Nephron (organoid): ENCODE data around the gene PKN2.

ENCODE experiments used
- H3K27ac Mint-ChIP-seq, 3 experiments: 2 replicates each; pipeline ENCODE4 v1.8.0; 2020; ENCODE audit warnings: mixed read lengths in 3 of 3, mild to moderate bottlenecking in 2 of 3, moderate library complexity in 1 of 3
- H3K27me3 Mint-ChIP-seq: 2 replicates; pipeline ENCODE4 v1.8.0; 2021; ENCODE audit warnings: low read depth, mild to moderate bottlenecking, moderate library complexity, mixed read lengths
- H3K36me3 Mint-ChIP-seq: 2 replicates; pipeline ENCODE4 v1.8.0; 2020; ENCODE audit warnings: low read depth, mixed read lengths
- H3K4me1 Mint-ChIP-seq: 2 replicates; pipeline ENCODE4 v1.8.0; 2020; ENCODE audit warnings: mixed read lengths
- H3K4me3 Mint-ChIP-seq, 3 experiments: 2 replicates each; pipeline ENCODE4 v1.8.0; 2020; ENCODE audit warnings: mild to moderate bottlenecking in 3 of 3, mixed read lengths in 3 of 3, moderate library complexity in 2 of 3
- H3K9me3 Mint-ChIP-seq: 2 replicates; pipeline ENCODE4 v1.8.0; 2020; ENCODE audit warnings: mixed read lengths
- CTCF ChIP-seq, 3 experiments: fragments of 200-600 bp; sonication (generic); IDR thresholded peaks; one replicate each; pipeline ENCODE4 v1.5.0; 2021; ENCODE audit warnings: antibody characterized with exemption in 3 of 3; ENCODE audit not compliant: unreplicated experiment in 3 of 3

The PKN2 gene

GRCh38 chr1:88740784-88741183 lies 56.7 kb downstream of the PKN2 start:
- Mint-ChIP-seq H3K27me3 (no peaks in the 10 kb centered on the region), H3K36me3 (peaks cover 76% of the 10 kb centered on the region), H3K4me1 (no peaks in the 10 kb centered on the region), H3K9me3 (peaks cover 9% of the 10 kb centered on the region), H3K4me3 (peak overlapping the region in 1 of 3 experiments; percentile 22), H3K27ac (peak overlapping the region in 2 of 3 experiments; percentile 11 to 14)
- no peak for TF ChIP-seq CTCF (IDR thresholded peaks at IDR 0.05; ENCODE audit: unreplicated experiment in 3 of 3)

- no peaks in the 10 kb centered on the region for H3K27me3 Mint-ChIP-seq
- no peaks in the 10 kb centered on the region for H3K4me1 Mint-ChIP-seq
- H3K36me3 Mint-ChIP-seq = peaks cover 76% of the 10 kb centered on the region
- no peak overlapping the region for H3K27ac Mint-ChIP-seq
- peaks cover 6% of the 10 kb centered on the region for H3K9me3 Mint-ChIP-seq
- H3K4me3 Mint-ChIP-seq = no peak overlapping the region
- no peak for TF ChIP-seq CTCF (IDR thresholded peaks at IDR 0.05; ENCODE audit: unreplicated experiment in 3 of 3)
These were observed 57.3 kb downstream of the PKN2 start for GRCh38 chr1:88741413-88741812.

GRCh38 chr1:88742531-88742930 lies 58.5 kb downstream of the PKN2 start:
- TF ChIP-seq CTCF (IDR thresholded peaks at IDR 0.05; ENCODE audit: unreplicated experiment in 3 of 3) = no peak
- Mint-ChIP-seq H3K4me3 (no peak overlapping the region), H3K9me3 (peaks cover 3% of the 10 kb centered on the region), H3K27ac (no peak overlapping the region), H3K27me3 (no peaks in the 10 kb centered on the region), H3K4me1 (no peaks in the 10 kb centered on the region), H3K36me3 (peaks cover 71% of the 10 kb centered on the region)

- Mint-ChIP-seq H3K4me1 (no peaks in the 10 kb centered on the region), H3K27me3 (no peaks in the 10 kb centered on the region), H3K9me3 (no peaks in the 10 kb centered on the region), H3K36me3 (peaks cover 58% of the 10 kb centered on the region), H3K27ac (no peak overlapping the region), H3K4me3 (no peak overlapping the region)
- no peak for TF ChIP-seq CTCF (IDR thresholded peaks at IDR 0.05; ENCODE audit: unreplicated experiment in 3 of 3)
These were observed 60.1 kb downstream of the PKN2 start for GRCh38 chr1:88744142-88744541.

- no peaks in the 10 kb centered on the region for H3K27me3 Mint-ChIP-seq
- H3K4me3 Mint-ChIP-seq = no peak overlapping the region
- peaks cover 60% of the 10 kb centered on the region for H3K36me3 Mint-ChIP-seq
- no peaks in the 10 kb centered on the region for H3K9me3 Mint-ChIP-seq
- H3K4me1 Mint-ChIP-seq = no peaks in the 10 kb centered on the region
- no peak for TF ChIP-seq CTCF (IDR thresholded peaks at IDR 0.05; ENCODE audit: unreplicated experiment in 3 of 3)
- no peak overlapping the region for H3K27ac Mint-ChIP-seq
These were observed 62.8 kb downstream of the PKN2 start for GRCh38 chr1:88746916-88747315.

GRCh38 chr1:88751714-88752113 lies 67.6 kb downstream of the PKN2 start:
- TF ChIP-seq CTCF (IDR thresholded peaks at IDR 0.05; ENCODE audit: unreplicated experiment in 3 of 3) = no peak
- Mint-ChIP-seq H3K36me3 (peaks cover 48% of the 10 kb centered on the region), H3K27ac (no peak overlapping the region), H3K9me3 (no peaks in the 10 kb centered on the region), H3K4me3 (no peak overlapping the region), H3K27me3 (no peaks in the 10 kb centered on the region), H3K4me1 (no peaks in the 10 kb centered on the region)
